Left hindlimb (tissue), 1 donor: Measurements from ENCODE around the gene EIF4G3.
"Not testable (repeated sequence)": the region's sequence is repeated elsewhere in the genome, so short reads cannot be mapped to it uniquely, and the experiment has no call there.

Experiments used
- DNase-seq: peaks from one replicate; pipeline ENCODE4 v3.0.0-alpha.2; 2018

The EIF4G3 gene

DNA sequence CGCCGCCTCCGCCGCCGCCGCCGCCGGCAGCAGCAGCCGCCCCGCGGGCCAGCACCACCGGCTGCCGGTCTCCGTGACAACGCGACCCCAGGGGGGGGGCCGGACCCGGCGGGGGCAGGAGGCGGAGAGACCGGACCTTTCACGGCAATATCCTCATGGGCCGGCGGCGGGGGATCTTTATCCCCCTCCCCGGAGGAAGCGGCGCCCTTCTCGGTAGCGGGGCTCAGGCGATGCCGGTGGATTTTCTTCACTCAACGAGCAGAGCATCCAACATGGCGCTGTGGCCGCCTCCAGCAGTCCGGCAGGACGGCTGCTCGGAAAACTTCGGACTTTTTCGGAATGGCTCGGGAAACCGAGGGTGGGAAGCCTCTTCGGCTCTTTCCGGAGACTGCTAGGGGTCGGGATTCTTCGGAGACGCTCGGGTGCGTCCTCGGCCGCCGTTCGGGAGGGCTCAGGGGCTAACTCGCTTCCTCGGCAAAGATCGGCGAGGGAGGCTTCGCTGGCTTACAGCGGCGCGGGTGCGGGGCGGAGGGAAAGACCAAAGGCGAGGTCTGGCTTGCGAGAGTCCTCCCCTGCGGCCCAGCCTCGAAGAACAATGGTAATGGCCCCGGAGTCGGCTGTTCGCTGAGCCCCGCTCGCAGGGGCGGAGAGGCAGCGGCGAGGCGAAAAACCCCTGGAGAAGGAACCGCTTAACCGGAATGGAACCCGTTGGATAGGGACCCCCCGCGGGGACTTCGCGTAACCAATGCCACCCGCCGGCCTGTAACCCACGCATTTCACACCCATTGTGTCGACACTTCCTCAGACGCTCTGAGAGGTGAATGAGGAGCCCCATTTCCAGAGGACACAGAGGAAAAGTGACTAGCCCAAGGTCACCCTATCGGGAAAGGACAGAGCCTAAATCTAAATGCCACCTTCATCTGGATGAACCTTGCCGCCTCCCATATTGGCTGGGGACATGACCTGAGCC is at the start of gene EIF4G3:
TSS of gene EIF4G3 (minus strand) at position 312 of the 970 bp plus-strand sequence. CDS start 174,155 bp downstream, outside the sequence.
- peak; percentile 99 for DNase-seq

- no peak for DNase-seq
These were observed 48.4 kb upstream of the EIF4G3 start for GRCh38 chr1:21225065-21225464.

GRCh38 chr1:21220815-21221214 is 44.1 kb upstream of the EIF4G3 start:
- DNase-seq, result no peak

DNA sequence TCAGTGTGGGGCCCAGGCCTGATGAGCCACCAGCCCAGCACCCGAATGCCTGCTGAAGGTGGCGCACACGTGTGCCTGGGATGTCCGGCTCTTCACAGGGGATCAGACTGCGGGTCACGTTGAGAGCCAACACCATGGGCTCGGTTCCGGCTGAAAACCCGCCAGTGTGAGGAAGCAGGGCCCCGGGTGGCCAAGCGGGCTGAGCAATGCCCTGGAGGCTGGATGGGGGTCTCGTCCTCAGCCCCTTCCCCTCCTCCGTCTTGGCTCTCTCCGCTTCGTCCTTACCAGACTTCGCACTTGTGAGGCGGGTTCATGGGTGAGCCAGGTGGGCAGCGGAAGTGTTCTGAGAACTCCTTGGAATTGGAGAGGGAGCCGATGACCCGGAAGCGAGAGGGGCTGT is 43.0 kb upstream of the EIF4G3 start:
- no peak for DNase-seq

- DNase-seq, result no peak
These were observed 41.3 kb upstream of the EIF4G3 start for GRCh38 chr1:21217812-21218596.

DNA sequence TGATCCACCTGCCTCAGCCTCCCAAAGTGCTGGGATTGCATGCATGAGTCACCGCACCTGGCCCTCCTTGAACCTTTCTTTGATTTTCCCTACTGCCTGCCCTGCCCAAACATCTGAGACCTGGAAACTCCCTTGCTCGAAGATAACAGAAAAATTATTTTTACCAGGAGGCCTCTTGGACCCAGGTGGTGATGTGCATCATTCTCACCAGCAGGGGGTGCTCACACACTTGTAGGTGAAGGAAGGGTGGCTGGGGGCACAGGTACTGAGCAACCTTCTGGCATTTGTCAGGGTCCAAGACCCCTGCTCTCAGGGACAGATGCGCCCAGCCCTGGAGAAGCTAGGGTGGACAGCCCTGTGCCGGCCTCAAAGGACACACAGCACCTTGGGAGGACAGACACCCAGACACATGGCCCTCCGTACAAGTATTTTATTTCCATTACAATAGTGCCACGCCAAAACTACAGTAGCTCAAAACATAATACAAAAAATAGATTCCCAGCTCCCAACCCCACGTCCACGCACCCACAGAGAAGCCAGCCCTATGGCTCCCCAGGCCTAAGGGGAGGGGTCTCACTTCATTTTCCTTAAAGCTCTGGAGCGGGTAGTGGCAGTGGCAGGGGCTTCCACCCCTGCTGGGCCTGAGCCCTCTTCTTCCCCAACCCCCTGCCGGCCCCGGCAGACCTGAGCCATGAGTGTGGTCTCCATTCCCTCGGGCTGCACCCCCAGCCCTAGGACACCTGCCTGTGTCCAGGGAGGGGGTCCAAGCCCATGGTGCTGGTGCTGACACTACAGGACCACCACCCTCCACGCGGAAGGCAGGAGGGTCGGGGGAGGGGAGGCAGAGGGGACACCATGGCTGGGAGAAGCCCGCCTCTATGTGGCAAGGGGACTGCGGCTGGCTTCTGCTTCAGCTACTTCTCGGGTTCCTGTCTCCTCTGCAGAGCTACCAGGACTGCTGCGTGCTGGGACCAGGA is 40.4 kb upstream of the EIF4G3 start:
- no peak for DNase-seq

GRCh38 chr1:21212126-21212525 is 35.4 kb upstream of the EIF4G3 start:
- no peak for DNase-seq

- DNase-seq, result not testable (repeated sequence)
These were observed 31.5 kb upstream of the EIF4G3 start for GRCh38 chr1:21208137-21208700.

GRCh38 chr1:21206117-21206516 is 29.4 kb upstream of the EIF4G3 start:
- DNase-seq, result no peak

DNA sequence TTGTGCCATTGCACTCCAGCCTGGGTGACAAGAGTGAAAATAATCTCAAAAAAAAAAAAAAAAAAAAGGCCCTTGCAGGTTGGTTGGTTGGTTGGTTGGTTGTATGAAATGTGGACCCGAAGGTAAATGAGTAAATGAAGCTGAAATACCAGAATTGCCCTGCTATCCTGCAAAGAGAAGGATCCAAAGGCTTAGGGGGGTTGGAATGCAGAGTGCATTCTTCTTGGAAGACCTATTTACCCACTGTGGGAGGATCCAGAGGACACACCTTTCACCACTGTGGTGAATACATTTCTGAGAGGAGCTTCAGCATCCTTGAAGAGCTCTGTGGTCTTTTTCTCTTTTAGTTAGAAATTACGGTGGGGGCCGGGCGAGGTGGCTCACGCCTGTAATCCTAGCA is 28.7 kb upstream of the EIF4G3 start:
- DNase-seq, result no peak

GRCh38 chr1:21201650-21202049 is 25.0 kb upstream of the EIF4G3 start:
- no peak for DNase-seq

GRCh38 chr1:21201238-21201637 is 24.5 kb upstream of the EIF4G3 start:
- DNase-seq, result not testable (repeated sequence)

DNA sequence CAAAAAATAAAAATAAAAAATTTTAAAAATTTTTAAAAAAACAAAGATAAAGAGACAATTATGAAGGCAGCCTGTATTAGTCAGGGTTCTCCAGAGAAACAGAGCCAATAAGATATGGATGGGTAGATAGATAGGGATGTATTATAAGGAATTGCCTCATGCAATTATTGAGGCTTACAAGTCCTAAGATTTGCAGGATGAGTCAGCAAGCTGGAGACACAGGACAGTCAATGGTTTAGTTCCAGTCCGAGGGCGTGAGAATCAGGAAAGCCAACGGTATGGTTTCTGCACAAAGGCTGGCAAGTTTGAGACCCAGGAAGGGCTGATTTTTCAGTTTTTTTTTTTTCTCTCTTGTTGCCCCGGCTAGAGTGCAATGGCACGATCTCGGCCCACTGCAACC is 24.1 kb upstream of the EIF4G3 start:
- no peak for DNase-seq

- no peak for DNase-seq
These were observed 22.2 kb upstream of the EIF4G3 start for GRCh38 chr1:21198929-21199328.

DNA sequence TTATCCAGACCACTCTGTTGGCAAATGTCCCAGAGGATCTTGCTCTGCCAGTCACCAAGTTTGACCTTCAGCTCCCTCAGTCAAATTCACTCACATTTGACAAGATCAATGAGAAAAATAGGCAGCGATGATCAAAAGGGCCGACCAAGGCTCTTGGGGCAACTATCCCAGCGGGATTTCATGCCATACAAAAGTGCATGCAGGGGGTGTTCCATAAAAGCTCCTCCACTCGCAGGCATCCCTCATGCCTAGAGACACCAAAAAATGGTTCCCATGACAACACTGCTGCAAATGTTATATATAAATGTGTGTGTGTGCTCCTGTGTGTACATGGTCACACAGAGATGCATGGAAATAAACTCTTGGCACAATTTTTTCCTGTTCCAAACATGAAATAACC is 16.2 kb upstream of the EIF4G3 start:
- DNase-seq, result no peak

- no peak for DNase-seq
These were observed 15.6 kb upstream of the EIF4G3 start for GRCh38 chr1:21192284-21192683.

- not testable (repeated sequence) for DNase-seq
These were observed 14.1 kb upstream of the EIF4G3 start for GRCh38 chr1:21190771-21191170.

- DNase-seq, result no peak
These were observed 13.3 kb upstream of the EIF4G3 start for GRCh38 chr1:21189906-21190500.

- no peak for DNase-seq
These were observed 12.7 kb upstream of the EIF4G3 start for GRCh38 chr1:21189421-21189820.

- DNase-seq, result peak; percentile 40
These were observed 11.5 kb upstream of the EIF4G3 start for GRCh38 chr1:21188235-21188634.

- DNase-seq, result no peak
These were observed 8.6 kb upstream of the EIF4G3 start for GRCh38 chr1:21185221-21185731.

DNA sequence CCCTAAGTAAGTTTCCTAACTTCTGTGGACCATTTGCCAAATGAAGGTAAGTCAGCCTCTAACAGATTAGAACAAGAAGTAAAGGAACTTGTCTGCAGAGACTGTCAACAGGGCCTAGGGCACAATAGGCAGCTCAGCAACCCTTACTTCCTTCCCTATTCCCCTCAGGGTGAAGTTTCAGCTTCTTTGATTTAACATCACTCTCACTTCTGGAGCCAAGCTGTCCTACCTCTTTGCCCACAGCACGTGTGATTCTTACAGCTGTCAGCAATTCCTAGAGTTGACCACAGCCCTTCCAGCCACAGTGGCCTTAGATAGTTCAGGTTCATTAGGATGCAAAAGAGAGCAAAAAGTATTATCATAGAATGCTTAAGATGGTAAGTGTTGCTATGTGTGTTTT is 7.6 kb upstream of the EIF4G3 start:
- DNase-seq, result no peak
